AG09309 (cell line): ENCODE data around the gene HSPA12B.

Experiments used
- DNase-seq: peaks from one replicate; pipeline ENCODE4 v3.0.0-alpha.2; 2010; ENCODE audit warnings: low read depth
- H3K4me3 ChIP-seq: 2 replicates; pipeline ENCODE4 v1.5.1; 2011; ENCODE audit warnings: mild to moderate bottlenecking, low read depth, low read length, moderate library complexity; ENCODE audit not compliant: control insufficient read depth
- CTCF ChIP-seq: IDR thresholded peaks from 2 replicates; pipeline ENCODE4 v1.5.1; 2011; ENCODE audit warnings: mild to moderate bottlenecking, low read depth, low read length, inconsistent platforms; ENCODE audit not compliant: insufficient read depth, control insufficient read depth; ENCODE audit errors: missing control alignments

The HSPA12B gene

GRCh38 chr20:3740615-3741301 lies 8.3 kb downstream of the HSPA12B start:
- DNase-seq = no peak
- no peak overlapping the region for H3K4me3 ChIP-seq
- TF ChIP-seq CTCF = no peak

GRCh38 chr20:3741836-3742458 lies 9.5 kb downstream of the HSPA12B start:
- TF ChIP-seq CTCF = no peak
- no peak overlapping the region for H3K4me3 ChIP-seq
- no peak for DNase-seq

GRCh38 chr20:3743251-3743650 lies 10.8 kb downstream of the HSPA12B start:
- no peak for TF ChIP-seq CTCF
- H3K4me3 ChIP-seq = no peak overlapping the region
- DNase-seq = no peak

- TF ChIP-seq CTCF = no peak
- DNase-seq = no peak
- H3K4me3 ChIP-seq = no peak overlapping the region
These were observed 11.6 kb downstream of the HSPA12B start for GRCh38 chr20:3744037-3744436.

GRCh38 chr20:3744806-3745685 lies 12.6 kb downstream of the HSPA12B start:
- TF ChIP-seq CTCF = no peak
- no peak for DNase-seq
- no peak overlapping the region for H3K4me3 ChIP-seq

- no peak for TF ChIP-seq CTCF
- no peak overlapping the region for H3K4me3 ChIP-seq
- no peak for DNase-seq
These were observed 13.2 kb downstream of the HSPA12B start for GRCh38 chr20:3745686-3746173.
